Kidney capillary endothelial cell (primary cell): ENCODE measurements around the gene PATE3.

ENCODE experiments used
- DNase-seq: peaks from one replicate; pipeline ENCODE4 v3.0.0-alpha.2; 2018; ENCODE audit warnings: low spot score

The PATE3 gene

GRCh38 chr11:125787827-125788226, at the start of gene PATE3:
Gene PATE3 (plus strand): TSS chr11:125788127. CDS start chr11:125788152, 25 bp downstream.
- DNase-seq: peak; percentile 1

- DNase-seq: no peak
Observed at GRCh38 chr11:125740617-125741016, 47.3 kb upstream of the PATE3 start.

GRCh38 chr11:125743681-125744080, 44.2 kb upstream of the PATE3 start:
- DNase-seq: no peak

- no peak for DNase-seq
Observed at GRCh38 chr11:125745979-125746378, 41.9 kb upstream of the PATE3 start, which contains the start of gene PATE1. Gene PATE1 (plus strand): TSS chr11:125746279. CDS start chr11:125746305, 26 bp downstream.

- DNase-seq: no peak
Observed at GRCh38 chr11:125750629-125751028, 37.3 kb upstream of the PATE3 start.

- no peak for DNase-seq
Observed at GRCh38 chr11:125756050-125756449, 31.9 kb upstream of the PATE3 start.

GRCh38 chr11:125762445-125762844, 25.5 kb upstream of the PATE3 start:
- no peak for DNase-seq

GRCh38 chr11:125763483-125763882, 24.4 kb upstream of the PATE3 start:
- DNase-seq: no peak

- DNase-seq: no peak
Observed at GRCh38 chr11:125766251-125766650, 21.7 kb upstream of the PATE3 start.

GRCh38 chr11:125768336-125769046, 19.4 kb upstream of the PATE3 start:
- DNase-seq: no peak

- no peak for DNase-seq
Observed at GRCh38 chr11:125770583-125770982, 17.3 kb upstream of the PATE3 start.

- DNase-seq: no peak
Observed at GRCh38 chr11:125772834-125773505, 15.0 kb upstream of the PATE3 start.

- no peak for DNase-seq
Observed at GRCh38 chr11:125773516-125773915, 14.4 kb upstream of the PATE3 start.

GRCh38 chr11:125777309-125777708, 10.6 kb upstream of the PATE3 start:
- DNase-seq: peak; percentile 89

GRCh38 chr11:125778728-125779127, 9.2 kb upstream of the PATE3 start, which contains the start of gene PATE2:
Gene PATE2 (minus strand): TSS chr11:125778828. CDS start chr11:125778773, 55 bp downstream.
- no peak for DNase-seq

GRCh38 chr11:125784678-125785077, 3.2 kb upstream of the PATE3 start:
- DNase-seq: no peak

GRCh38 chr11:125790825-125791224, 2.9 kb downstream of the PATE3 start:
- no peak for DNase-seq

- DNase-seq: no peak
Observed at GRCh38 chr11:125797641-125798040, 9.7 kb downstream of the PATE3 start.

GRCh38 chr11:125799808-125800207, 11.9 kb downstream of the PATE3 start:
- no peak for DNase-seq

- DNase-seq: no peak
Observed at GRCh38 chr11:125802387-125802786, 14.5 kb downstream of the PATE3 start.

- no peak for DNase-seq
Observed at GRCh38 chr11:125807909-125808308, 20.0 kb downstream of the PATE3 start.

GRCh38 chr11:125833016-125833415, 45.1 kb downstream of the PATE3 start, which contains the start of gene PATE4:
Gene PATE4 (plus strand): TSS chr11:125833316. CDS start chr11:125833360, 44 bp downstream.
- DNase-seq: no peak

- no peak for DNase-seq
Observed at GRCh38 chr11:125835748-125836147, 47.8 kb downstream of the PATE3 start.
